Activated CD4-positive, alpha-beta T cell treated with anti-CD3 and anti-CD28 coated beads, Interleukin-2, Interleukin-4, amounts not matched to agents 100 ng/mL and 50 ng/mL, durations not matched to agents 16 hours and 8 hours (primary cell): ENCODE measurements around the gene FBXO48.
"Not testable (repeated sequence)": the region's sequence is repeated elsewhere in the genome, so short reads cannot be mapped to it uniquely, and the experiment has no call there.

ENCODE experiments used
- DNase-seq: peaks from one replicate; pipeline ENCODE4 v3.0.0-alpha.2; 2020; ENCODE audit warnings: low spot score

Gene FBXO48

GRCh38 chr2:68467077-68467960 lies at the start of gene FBXO48, which contains the start of gene APLF:
FBXO48 (minus strand) TSS chr2:68467294; CDS start chr2:68465145, 2,149 bp downstream.
APLF (plus strand) TSS chr2:68467585; CDS start chr2:68467732, 147 bp downstream.
- DNase-seq = peak; percentile 99

GRCh38 chr2:68516051-68516955 lies 49.2 kb upstream of the FBXO48 start:
- no peak for DNase-seq

GRCh38 chr2:68514316-68514929 lies 47.3 kb upstream of the FBXO48 start:
- no peak for DNase-seq

GRCh38 chr2:68512966-68513365 lies 45.9 kb upstream of the FBXO48 start:
- no peak for DNase-seq

GRCh38 chr2:68512326-68512725 lies 45.2 kb upstream of the FBXO48 start:
- no peak for DNase-seq

GRCh38 chr2:68506170-68506569 lies 39.1 kb upstream of the FBXO48 start:
- DNase-seq = no peak

GRCh38 chr2:68505603-68506159 lies 38.6 kb upstream of the FBXO48 start:
- DNase-seq = no peak

GRCh38 chr2:68501768-68502167 lies 34.7 kb upstream of the FBXO48 start:
- DNase-seq = no peak

- no peak for DNase-seq
Observed at GRCh38 chr2:68500649-68501048, 33.6 kb upstream of the FBXO48 start.

- no peak for DNase-seq
Observed at GRCh38 chr2:68499133-68499532, 32.0 kb upstream of the FBXO48 start.

GRCh38 chr2:68491582-68491981 lies 24.5 kb upstream of the FBXO48 start:
- DNase-seq = no peak

GRCh38 chr2:68489282-68489681 lies 22.2 kb upstream of the FBXO48 start:
- no peak for DNase-seq

GRCh38 chr2:68488605-68489004 lies 21.5 kb upstream of the FBXO48 start:
- DNase-seq = not testable (repeated sequence)

- peak; percentile 25 for DNase-seq
Observed at GRCh38 chr2:68487773-68488355, 20.8 kb upstream of the FBXO48 start.

- DNase-seq = no peak
Observed at GRCh38 chr2:68483011-68483410, 15.9 kb upstream of the FBXO48 start.

GRCh38 chr2:68482296-68482820 lies 15.3 kb upstream of the FBXO48 start:
- no peak for DNase-seq

GRCh38 chr2:68478688-68479087 lies 11.6 kb upstream of the FBXO48 start:
- DNase-seq = no peak

GRCh38 chr2:68476454-68476853 lies 9.4 kb upstream of the FBXO48 start:
- DNase-seq = no peak

- DNase-seq = no peak
Observed at GRCh38 chr2:68475576-68475975, 8.5 kb upstream of the FBXO48 start.

GRCh38 chr2:68475110-68475509 lies 8.0 kb upstream of the FBXO48 start:
- no peak for DNase-seq

GRCh38 chr2:68472796-68473414 lies 5.8 kb upstream of the FBXO48 start:
- no peak for DNase-seq
